ENCODE data around the gene ZFPM1.

Gene ZFPM1

GRCh38 chr16:88534638-88535190, 81.6 kb downstream of the ZFPM1 start:
- TF ChIP-seq CTCF (IDR thresholded peaks at IDR 0.05), result no peak
- no peak for DNase-seq (ENCODE audit: low spot score)
- Histone ChIP-seq H3K27ac (peak overlapping the region in 1 of 2 donors; percentile 94), H3K4me3 (peak overlapping the region; percentile 99)

GRCh38 chr16:88535191-88535856, 82.2 kb downstream of the ZFPM1 start:
- DNase-seq (ENCODE audit: low spot score), result no peak
- Histone ChIP-seq H3K4me3 (peak overlapping the region; percentile 99), H3K27ac (no peak overlapping the region)
- no peak for TF ChIP-seq CTCF (IDR thresholded peaks at IDR 0.05)

- no peak overlapping the region for H3K27ac ChIP-seq
- H3K4me3 ChIP-seq, result no peak overlapping the region
- DNase-seq (ENCODE audit: low spot score), result no peak
- TF ChIP-seq CTCF (IDR thresholded peaks at IDR 0.05), result no peak
These were observed 82.8 kb downstream of the ZFPM1 start for GRCh38 chr16:88535857-88536222.

GRCh38 chr16:88536510-88536909, 83.4 kb downstream of the ZFPM1 start:
- TF ChIP-seq CTCF (IDR thresholded peaks at IDR 0.05), result no peak
- no peak overlapping the region for H3K27ac ChIP-seq
- H3K4me3 ChIP-seq, result no peak overlapping the region
- no peak for DNase-seq (ENCODE audit: low spot score)

- H3K27ac ChIP-seq, result no peak overlapping the region
- no peak overlapping the region for H3K4me3 ChIP-seq
- TF ChIP-seq CTCF (IDR thresholded peaks at IDR 0.05), result no peak
- DNase-seq (ENCODE audit: low spot score), result no peak
These were observed 84.1 kb downstream of the ZFPM1 start for GRCh38 chr16:88536971-88537751.

GRCh38 chr16:88537859-88538258, 84.8 kb downstream of the ZFPM1 start:
- Histone ChIP-seq H3K27ac (no peak overlapping the region), H3K4me3 (no peak overlapping the region)
- TF ChIP-seq CTCF (IDR thresholded peaks at IDR 0.05), result no peak
- no peak for DNase-seq (ENCODE audit: low spot score)

Data from coronary artery (tissue), 2 donors.